ENCODE results near the gene CBLL2. TPM values are rescaled to one million over a fixed set of nuclear protein-coding genes. Genes with fewer than 3 reads are reported as not detected.

Gene CBLL2
- polyA plus RNA-seq, 1 donor (not counting 4 experiments of a cell fraction or from before 2014, with no cell fraction given), result not detected

DNA sequence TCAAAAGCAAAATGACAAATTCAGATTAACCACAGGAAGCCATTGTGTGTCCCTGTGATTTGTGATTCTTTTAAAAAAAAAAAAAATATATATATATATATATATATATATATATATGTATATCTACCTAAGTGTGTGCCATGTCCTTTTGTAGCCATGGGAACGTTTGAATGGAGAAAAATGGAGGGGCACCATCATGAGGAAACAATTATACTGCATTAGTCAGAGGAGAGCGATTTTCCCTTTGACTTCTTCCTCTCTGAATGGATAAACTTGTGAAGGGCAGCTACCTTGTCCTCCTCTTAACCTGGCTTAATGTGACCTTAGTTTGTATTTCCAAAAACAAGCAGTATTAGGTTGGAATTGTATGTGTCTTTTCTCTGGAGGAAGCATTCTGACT lies 23.3 kb upstream of the CBLL2 start:
- no peaks in the 10 kb centered on the region for H3K9me3 ChIP-seq (ENCODE audit: control insufficient read depth, low read depth, low read length)
- no peak for TF ChIP-seq EZH2 (IDR thresholded peaks at IDR 0.05; ENCODE audit: low read length)
- TF ChIP-seq, protein P1, sequence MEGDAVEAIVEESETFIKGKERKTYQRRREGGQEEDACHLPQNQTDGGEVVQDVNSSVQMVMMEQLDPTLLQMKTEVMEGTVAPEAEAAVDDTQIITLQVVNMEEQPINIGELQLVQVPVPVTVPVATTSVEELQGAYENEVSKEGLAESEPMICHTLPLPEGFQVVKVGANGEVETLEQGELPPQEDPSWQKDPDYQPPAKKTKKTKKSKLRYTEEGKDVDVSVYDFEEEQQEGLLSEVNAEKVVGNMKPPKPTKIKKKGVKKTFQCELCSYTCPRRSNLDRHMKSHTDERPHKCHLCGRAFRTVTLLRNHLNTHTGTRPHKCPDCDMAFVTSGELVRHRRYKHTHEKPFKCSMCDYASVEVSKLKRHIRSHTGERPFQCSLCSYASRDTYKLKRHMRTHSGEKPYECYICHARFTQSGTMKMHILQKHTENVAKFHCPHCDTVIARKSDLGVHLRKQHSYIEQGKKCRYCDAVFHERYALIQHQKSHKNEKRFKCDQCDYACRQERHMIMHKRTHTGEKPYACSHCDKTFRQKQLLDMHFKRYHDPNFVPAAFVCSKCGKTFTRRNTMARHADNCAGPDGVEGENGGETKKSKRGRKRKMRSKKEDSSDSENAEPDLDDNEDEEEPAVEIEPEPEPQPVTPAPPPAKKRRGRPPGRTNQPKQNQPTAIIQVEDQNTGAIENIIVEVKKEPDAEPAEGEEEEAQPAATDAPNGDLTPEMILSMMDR (optimal IDR thresholded peaks at IDR 0.05 in 1 of 3, IDR thresholded peaks at IDR 0.05 in 1 of 3, conservative IDR thresholded peaks at IDR 0.05 in 1 of 3; ENCODE audit: extremely low read depth in 1 of 3, insufficient read depth in 2 of 3, low read length in 3 of 3), result no peak
- H3K4me3 ChIP-seq (ENCODE audit: control insufficient read depth in 2 of 3, extremely low read depth in 1 of 3, insufficient read depth in 2 of 3, low read depth in 1 of 3, low read length in 3 of 3), result no peak overlapping the region
- H3K4me2 ChIP-seq (ENCODE audit: control insufficient read depth, extremely low read depth, insufficient read depth, low read depth, low read length), result no peak overlapping the region
- H3K9me1 ChIP-seq (ENCODE audit: control insufficient read depth, extremely low read depth, insufficient read depth, low read length), result no peaks in the 10 kb centered on the region
- no peaks in the 10 kb centered on the region for H3K27me3 ChIP-seq (ENCODE audit: control insufficient read depth, extremely low read depth, insufficient read depth, low read length)
- H2AFZ ChIP-seq (ENCODE audit: control insufficient read depth, low read length), result no peak overlapping the region
- peaks cover 17% of the 10 kb centered on the region for H3K4me1 ChIP-seq (ENCODE audit: control insufficient read depth, extremely low read depth, insufficient read depth, low read length)
- H3K9ac ChIP-seq (ENCODE audit: control insufficient read depth, extremely low read depth, insufficient read depth, low read length), result no peak overlapping the region
- H3K36me3 ChIP-seq (ENCODE audit: control insufficient read depth in 2 of 2, extremely low read depth in 1 of 2, insufficient read depth in 2 of 2, low read length in 2 of 2), result no peaks in the 10 kb centered on the region
- no peaks in the 10 kb centered on the region for H4K20me1 ChIP-seq (ENCODE audit: control insufficient read depth, extremely low read depth, insufficient read depth, low read length)
- dilution Hi-C loops (cut with MboI; ENCODE audit: extremely low pct_ligation_motif_present, low sequenced_read_pairs), result no loop called here
- no peak overlapping the region for H3K27ac ChIP-seq (ENCODE audit: control insufficient read depth, insufficient read depth, low read length)
- H3K79me2 ChIP-seq (ENCODE audit: control insufficient read depth, insufficient read depth, low read length), result no peaks in the 10 kb centered on the region
- DNase-seq (ENCODE audit: low read depth, low spot score) (no peak), FAIRE-seq (no peak)

DNA sequence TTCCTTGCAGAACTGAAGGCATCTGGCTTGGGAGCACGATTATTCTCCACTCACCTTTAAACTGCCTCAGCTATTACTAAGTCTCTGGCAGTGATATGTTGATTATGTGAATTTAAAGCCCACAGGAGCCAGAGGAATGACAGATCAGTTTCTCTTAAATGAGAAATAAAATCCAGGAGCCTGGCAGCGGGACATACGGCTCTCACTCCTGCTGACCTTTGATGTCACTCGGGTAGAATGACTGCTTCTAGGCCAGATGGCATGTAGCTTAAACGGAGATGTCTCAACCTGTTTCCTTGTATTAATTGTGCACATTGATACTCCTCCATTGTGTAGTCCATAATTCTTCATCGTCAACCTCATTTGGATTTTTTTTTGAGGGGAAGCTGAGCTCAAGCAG lies 4.0 kb upstream of the CBLL2 start:
- no peak overlapping the region for H3K4me2 ChIP-seq (ENCODE audit: control insufficient read depth, extremely low read depth, insufficient read depth, low read depth, low read length)
- H3K27ac ChIP-seq (ENCODE audit: control insufficient read depth, insufficient read depth, low read length), result no peak overlapping the region
- no peaks in the 10 kb centered on the region for H3K79me2 ChIP-seq (ENCODE audit: control insufficient read depth, insufficient read depth, low read length)
- TF ChIP-seq, protein P1 (optimal IDR thresholded peaks at IDR 0.05 in 1 of 3, IDR thresholded peaks at IDR 0.05 in 1 of 3, conservative IDR thresholded peaks at IDR 0.05 in 1 of 3; ENCODE audit: extremely low read depth in 1 of 3, insufficient read depth in 2 of 3, low read length in 3 of 3), result no peak
- TF ChIP-seq EZH2 (IDR thresholded peaks at IDR 0.05; ENCODE audit: low read length), result no peak
- H4K20me1 ChIP-seq (ENCODE audit: control insufficient read depth, extremely low read depth, insufficient read depth, low read length), result no peaks in the 10 kb centered on the region
- no peaks in the 10 kb centered on the region for H3K27me3 ChIP-seq (ENCODE audit: control insufficient read depth, extremely low read depth, insufficient read depth, low read length)
- H3K36me3 ChIP-seq (ENCODE audit: control insufficient read depth in 2 of 2, extremely low read depth in 1 of 2, insufficient read depth in 2 of 2, low read length in 2 of 2), result no peaks in the 10 kb centered on the region
- no peaks in the 10 kb centered on the region for H3K4me1 ChIP-seq (ENCODE audit: control insufficient read depth, extremely low read depth, insufficient read depth, low read length)
- H3K9me3 ChIP-seq (ENCODE audit: control insufficient read depth, low read depth, low read length), result no peaks in the 10 kb centered on the region
- FAIRE-seq (no peak), DNase-seq (ENCODE audit: low read depth, low spot score) (no peak)
- H3K9me1 ChIP-seq (ENCODE audit: control insufficient read depth, extremely low read depth, insufficient read depth, low read length), result no peaks in the 10 kb centered on the region
- dilution Hi-C loops (cut with MboI; ENCODE audit: extremely low pct_ligation_motif_present, low sequenced_read_pairs), result no loop called here
- H3K4me3 ChIP-seq (ENCODE audit: control insufficient read depth in 2 of 3, extremely low read depth in 1 of 3, insufficient read depth in 2 of 3, low read depth in 1 of 3, low read length in 3 of 3), result no peak overlapping the region
- no peak overlapping the region for H3K9ac ChIP-seq (ENCODE audit: control insufficient read depth, extremely low read depth, insufficient read depth, low read length)
- no peak overlapping the region for H2AFZ ChIP-seq (ENCODE audit: control insufficient read depth, low read length)

Data from keratinocyte (primary cell).